GM20431 (cell line): ENCODE results near the gene SPTSSB.

Experiments used
- in situ Hi-C: fragments of 300-500 bp; cut with MseI, MboI; formaldehyde crosslinking; loops from one replicate; pipeline ENCODE4 v1.15.0; 2020; ENCODE audit warnings: low sequenced_read_pairs; ENCODE audit not compliant: unreplicated experiment

SPTSSB gene

GRCh38 chr3:161395115-161396012 lies 24.0 kb upstream of the SPTSSB start:
- in situ Hi-C loops: no loop called here

GRCh38 chr3:161393803-161394202 lies 22.5 kb upstream of the SPTSSB start:
- in situ Hi-C loops: no loop called here

GRCh38 chr3:161393310-161393709 lies 22.0 kb upstream of the SPTSSB start:
- in situ Hi-C loops: no loop called here

GRCh38 chr3:161392853-161393252 lies 21.5 kb upstream of the SPTSSB start:
- in situ Hi-C loops: no loop called here

- in situ Hi-C loops: no loop called here
Observed at GRCh38 chr3:161390200-161390599, 18.9 kb upstream of the SPTSSB start.

GRCh38 chr3:161389445-161390035 lies 18.2 kb upstream of the SPTSSB start:
- in situ Hi-C loops: no loop called here

- in situ Hi-C loops: no loop called here
Observed at GRCh38 chr3:161388855-161389254, 17.5 kb upstream of the SPTSSB start.

- in situ Hi-C loops: no loop called here
Observed at GRCh38 chr3:161386991-161387770, 15.9 kb upstream of the SPTSSB start.

GRCh38 chr3:161372321-161373260 lies 1.3 kb upstream of the SPTSSB start:
- in situ Hi-C loops: no loop called here

GRCh38 chr3:161369531-161369930 lies 1.8 kb downstream of the SPTSSB start:
- in situ Hi-C loops: no loop called here

GRCh38 chr3:161366094-161366493 lies 5.2 kb downstream of the SPTSSB start:
- in situ Hi-C loops: no loop called here

GRCh38 chr3:161358488-161358887 lies 12.8 kb downstream of the SPTSSB start:
- in situ Hi-C loops: no loop called here

- in situ Hi-C loops: no loop called here
Observed at GRCh38 chr3:161356287-161356686, 15.0 kb downstream of the SPTSSB start.

- in situ Hi-C loops: no loop called here
Observed at GRCh38 chr3:161355508-161355907, 15.8 kb downstream of the SPTSSB start.

- in situ Hi-C loops: no loop called here
Observed at GRCh38 chr3:161354554-161354953, 16.8 kb downstream of the SPTSSB start.

- in situ Hi-C loops: no loop called here
Observed at GRCh38 chr3:161351330-161351729, 20.0 kb downstream of the SPTSSB start.

GRCh38 chr3:161350916-161351315 lies 20.4 kb downstream of the SPTSSB start:
- in situ Hi-C loops: no loop called here

GRCh38 chr3:161349529-161350312 lies 21.6 kb downstream of the SPTSSB start:
- in situ Hi-C loops: no loop called here

- in situ Hi-C loops: no loop called here
Observed at GRCh38 chr3:161348796-161349400, 22.4 kb downstream of the SPTSSB start.
